Right renal cortex interstitium (tissue), 3 donors: Measurements from ENCODE around the gene ZNF69. TPM values are rescaled to one million over a fixed set of nuclear protein-coding genes. Genes with fewer than 3 reads are reported as not detected.
"Not testable (repeated sequence)": the region's sequence is repeated elsewhere in the genome, so short reads cannot be mapped to it uniquely, and the experiment has no call there.

ENCODE experiments used
- DNase-seq, 3 donors: peaks; one replicate each; pipeline ENCODE4 v3.0.0-alpha.2; 2013; ENCODE audit warnings: low read depth in 3 of 3, low spot score in 2 of 3
- polyA plus RNA-seq, 3 donors: library from polyadenylated mRNA; unstranded; fragments of 120-200 nt; gene quantifications; one replicate each; pipeline ENCODE4 v1.2.1, GENCODE V29; 2013; ENCODE audit not compliant: insufficient read length in 3 of 3

ZNF69 gene
- polyA plus RNA-seq, 3 donors, result 16.3 to 16.8 (median 16.4) TPM

DNA sequence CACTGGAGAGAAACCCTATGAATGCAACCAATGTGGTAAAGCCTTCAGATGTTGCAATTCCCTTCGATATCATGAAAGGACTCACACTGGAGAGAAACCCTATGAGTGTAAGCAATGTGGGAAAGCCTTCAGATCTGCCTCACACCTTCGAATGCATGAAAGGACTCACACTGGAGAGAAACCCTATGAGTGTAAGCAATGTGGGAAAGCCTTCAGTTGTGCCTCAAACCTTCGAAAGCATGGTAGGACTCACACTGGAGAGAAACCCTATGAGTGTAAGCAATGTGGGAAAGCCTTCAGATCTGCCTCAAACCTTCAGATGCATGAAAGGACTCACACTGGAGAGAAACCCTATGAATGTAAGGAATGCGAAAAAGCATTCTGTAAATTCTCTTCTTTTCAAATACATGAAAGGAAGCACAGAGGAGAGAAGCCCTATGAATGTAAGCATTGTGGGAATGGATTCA is 62.1 kb downstream of the ZNF69 start:
- DNase-seq, result not testable (repeated sequence)

DNA sequence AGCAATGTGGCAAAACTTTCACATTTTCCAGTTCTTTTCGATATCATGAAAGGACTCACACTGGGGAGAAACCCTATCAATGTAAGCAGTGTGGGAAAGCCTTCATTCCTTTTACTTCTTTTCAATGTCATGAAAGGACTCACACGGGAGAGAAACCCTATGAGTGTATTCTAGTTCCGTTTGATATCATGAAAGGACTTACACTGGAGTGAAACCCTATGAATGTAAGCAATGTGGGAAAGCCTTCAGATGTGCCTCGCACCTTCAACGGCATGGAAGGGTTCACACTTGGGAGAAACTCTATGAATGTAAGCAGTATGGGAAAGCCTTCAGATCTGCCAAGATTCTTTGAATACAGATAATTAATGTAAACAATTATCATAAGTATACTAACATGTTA is 62.7 kb downstream of the ZNF69 start:
- no peak for DNase-seq

Other genes with a start within 250 kb of the ZNF69 start
- gene ZNF823, start 148.8 kb upstream of the ZNF69 start, polyA plus RNA-seq, result 10 to 100 TPM; 11.8 to 14.2 (median 12.5) TPM
- 10 to 100 TPM; 15.2 to 19.4 (median 18.8) TPM for gene ZNF441, start 120.8 kb upstream of the ZNF69 start, polyA plus RNA-seq
- gene ZNF491, start 89.3 kb upstream of the ZNF69 start, polyA plus RNA-seq, result 1 to 10 TPM; 3.9 to 4.2 (median 4.0) TPM
- 10 to 100 TPM; 13.2 to 13.6 (median 13.3) TPM for gene ZNF440, start 73.5 kb upstream of the ZNF69 start, polyA plus RNA-seq
- gene ZNF439, start 39.1 kb upstream of the ZNF69 start, polyA plus RNA-seq, result 10 to 100 TPM; 20.6 to 22.1 (median 20.9) TPM
- 10 to 100 TPM; 16.6 to 17.9 (median 17.5) TPM for gene ZNF700, start 37.3 kb downstream of the ZNF69 start, polyA plus RNA-seq
- gene ZNF763, start 77.3 kb downstream of the ZNF69 start, polyA plus RNA-seq, result 10 to 100 TPM in 1 of 3 donors, 1 to 10 TPM in 2; 7.2 to 10.3 (median 9.1) TPM
- 10 to 100 TPM; 15.4 to 18.2 (median 17.4) TPM for gene ZNF433, start 147.9 kb downstream of the ZNF69 start, polyA plus RNA-seq
- gene ZNF878, start 165.2 kb downstream of the ZNF69 start, polyA plus RNA-seq, result 1 to 10 TPM; 1.1 to 1.4 (median 1.3) TPM
- gene ZNF844, start 176.9 kb downstream of the ZNF69 start, polyA plus RNA-seq, result 10 to 100 TPM; 30.0 to 34.0 (median 32.9) TPM